ENCODE data around the gene C2orf49. TPM values are rescaled to one million over a fixed set of nuclear protein-coding genes. Genes with fewer than 3 reads are reported as not detected.
"Not testable (repeated sequence)": the region's sequence is repeated elsewhere in the genome, so short reads cannot be mapped to it uniquely, and the experiment has no call there.

The C2orf49 gene
- polyA plus RNA-seq, 3 donors: 8.1 to 10.4 (median 8.6) TPM

GRCh38 chr2:105324732-105325131 is 12.6 kb upstream of the C2orf49 start:
- peaks cover 44% of the 10 kb centered on the region for H4K20me1 ChIP-seq (ENCODE audit: insufficient read depth, low read length)
- H3K36me3 ChIP-seq (replicated peaks in 1 of 2; ENCODE audit: control insufficient read depth in 1 of 2, insufficient read depth in 2 of 2, low read length in 2 of 2): peaks cover 0 to 18% of the 10 kb centered on the region in 2 donors
- Mint-ChIP-seq H3K36me3 (peaks cover 5 to 11% of the 10 kb centered on the region in 2 donors), H3K27me3 (ENCODE audit: low read depth in 3 of 3) (no peaks in the 10 kb centered on the region), H3K9me3 (no peaks in the 10 kb centered on the region), H3K4me3 (no peak overlapping the region), H3K27ac (peak overlapping the region in 6 of 7 donors; percentile 21 to 75 (median 50)), H3K4me1 (peaks cover 51% of the 10 kb centered on the region)
- H3K4me2 ChIP-seq (replicated peaks; ENCODE audit: extremely low read depth, low read length, poor library complexity, severe bottlenecking): no peak overlapping the region
- H3K27ac ChIP-seq (ENCODE audit: low read depth in 1 of 2, low read length in 2 of 2): peak overlapping the region in 1 of 2 donors; percentile 38
- intact Hi-C loops (cut with micrococcal nuclease): no loop called here
- H3K79me2 ChIP-seq (ENCODE audit: insufficient read depth, low read length): peaks cover 94% of the 10 kb centered on the region
- no peak for DNase-seq
- no peak overlapping the region for H3K4me3 ChIP-seq (replicated peaks in 1 of 3; ENCODE audit: low read depth in 2 of 3, low read length in 3 of 3)
- peaks cover 35 to 44% of the 10 kb centered on the region in 2 donors for H3K4me1 ChIP-seq (ENCODE audit: control insufficient read depth in 1 of 2, insufficient read depth in 2 of 2, low read length in 2 of 2)
- H2AFZ ChIP-seq (ENCODE audit: insufficient read depth, low read depth, low read length, poor library complexity, severe bottlenecking): no peak overlapping the region
- no peaks in the 10 kb centered on the region for H3K27me3 ChIP-seq (ENCODE audit: control insufficient read depth in 2 of 2, insufficient read depth in 2 of 2, low read length in 2 of 2)
- H3K9ac ChIP-seq (ENCODE audit: insufficient read depth, low read length, poor library complexity, severe bottlenecking): no peak overlapping the region
- no peaks in the 10 kb centered on the region for H3K9me3 ChIP-seq (replicated peaks in 1 of 2; ENCODE audit: control insufficient read depth in 1 of 2, insufficient read depth in 1 of 2, low read length in 2 of 2)
- TF ChIP-seq CTCF (IDR thresholded peaks at IDR 0.05): no peak
- WGBS (ENCODE audit: insufficient coverage): 13% methylated on average over 4 of the region's 4 CpGs

GRCh38 chr2:105325389-105325963 is 11.9 kb upstream of the C2orf49 start:
- H3K27me3 Mint-ChIP-seq (ENCODE audit: low read depth in 3 of 3): no peaks in the 10 kb centered on the region
- H3K9me3 ChIP-seq (replicated peaks in 1 of 2; ENCODE audit: control insufficient read depth in 1 of 2, insufficient read depth in 1 of 2, low read length in 2 of 2): no peaks in the 10 kb centered on the region
- no peak overlapping the region for H3K4me3 Mint-ChIP-seq
- peaks cover 94% of the 10 kb centered on the region for H3K79me2 ChIP-seq (ENCODE audit: insufficient read depth, low read length)
- H3K9me3 Mint-ChIP-seq: no peaks in the 10 kb centered on the region
- peaks cover 57% of the 10 kb centered on the region for H3K4me1 Mint-ChIP-seq
- no peak for TF ChIP-seq CTCF (IDR thresholded peaks at IDR 0.05)
- peaks cover 42% of the 10 kb centered on the region for H4K20me1 ChIP-seq (ENCODE audit: insufficient read depth, low read length)
- no peaks in the 10 kb centered on the region for H3K27me3 ChIP-seq (ENCODE audit: control insufficient read depth in 2 of 2, insufficient read depth in 2 of 2, low read length in 2 of 2)
- no peak overlapping the region for H3K4me3 ChIP-seq (replicated peaks in 1 of 3; ENCODE audit: low read depth in 2 of 3, low read length in 3 of 3)
- no peak overlapping the region for H3K4me2 ChIP-seq (replicated peaks; ENCODE audit: extremely low read depth, low read length, poor library complexity, severe bottlenecking)
- DNase-seq: no peak
- intact Hi-C loops (cut with micrococcal nuclease): no loop called here
- peaks cover 0 to 18% of the 10 kb centered on the region in 2 donors for H3K36me3 ChIP-seq (replicated peaks in 1 of 2; ENCODE audit: control insufficient read depth in 1 of 2, insufficient read depth in 2 of 2, low read length in 2 of 2)
- peak overlapping the region in 1 of 2 donors; percentile 38 for H3K27ac ChIP-seq (ENCODE audit: low read depth in 1 of 2, low read length in 2 of 2)
- no peak overlapping the region for H2AFZ ChIP-seq (ENCODE audit: insufficient read depth, low read depth, low read length, poor library complexity, severe bottlenecking)
- WGBS (ENCODE audit: insufficient coverage): 13% methylated on average over 3 of the region's 3 CpGs
- H3K36me3 Mint-ChIP-seq: peaks cover 5 to 11% of the 10 kb centered on the region in 2 donors
- no peak overlapping the region for H3K9ac ChIP-seq (ENCODE audit: insufficient read depth, low read length, poor library complexity, severe bottlenecking)
- H3K27ac Mint-ChIP-seq: no peak overlapping the region
- peaks cover 41 to 51% of the 10 kb centered on the region in 2 donors for H3K4me1 ChIP-seq (ENCODE audit: control insufficient read depth in 1 of 2, insufficient read depth in 2 of 2, low read length in 2 of 2)

GRCh38 chr2:105327271-105327670 is 10.1 kb upstream of the C2orf49 start:
- H3K4me3 Mint-ChIP-seq; H3K27ac ChIP-seq (ENCODE audit: low read depth in 1 of 2, low read length in 2 of 2); H3K9ac ChIP-seq (ENCODE audit: insufficient read depth, low read length, poor library complexity, severe bottlenecking); H3K4me3 ChIP-seq (replicated peaks in 1 of 3; ENCODE audit: low read depth in 2 of 3, low read length in 3 of 3); intact Hi-C loops (cut with micrococcal nuclease); DNase-seq; H3K27me3 Mint-ChIP-seq (ENCODE audit: low read depth in 3 of 3); H3K27me3 ChIP-seq (ENCODE audit: control insufficient read depth in 2 of 2, insufficient read depth in 2 of 2, low read length in 2 of 2); H3K4me2 ChIP-seq (replicated peaks; ENCODE audit: extremely low read depth, low read length, poor library complexity, severe bottlenecking); H3K27ac Mint-ChIP-seq; H3K9me3 Mint-ChIP-seq; H2AFZ ChIP-seq (ENCODE audit: insufficient read depth, low read depth, low read length, poor library complexity, severe bottlenecking); H3K9me3 ChIP-seq (replicated peaks in 1 of 2; ENCODE audit: control insufficient read depth in 1 of 2, insufficient read depth in 1 of 2, low read length in 2 of 2): not testable (repeated sequence)
- Mint-ChIP-seq H3K4me1 (peaks cover 62% of the 10 kb centered on the region), H3K36me3 (peaks cover 5 to 10% of the 10 kb centered on the region in 2 donors)
- Histone ChIP-seq H3K4me1 (ENCODE audit: control insufficient read depth in 1 of 2, insufficient read depth in 2 of 2, low read length in 2 of 2) (peaks cover 44 to 56% of the 10 kb centered on the region in 2 donors), H4K20me1 (ENCODE audit: insufficient read depth, low read length) (peaks cover 30% of the 10 kb centered on the region), H3K79me2 (ENCODE audit: insufficient read depth, low read length) (peaks cover 82% of the 10 kb centered on the region), H3K36me3 (replicated peaks in 1 of 2; ENCODE audit: control insufficient read depth in 1 of 2, insufficient read depth in 2 of 2, low read length in 2 of 2) (peaks cover 0 to 17% of the 10 kb centered on the region in 2 donors)
- WGBS (ENCODE audit: insufficient coverage): 100% methylated on average over 2 of the region's 3 CpGs
